ENCODE measurements around the gene GAREM1. TPM values are rescaled to one million over a fixed set of nuclear protein-coding genes. Genes with fewer than 3 reads are reported as not detected.
A peak's percentile ranks its signal among the peaks of the same experiment; 100 is the strongest.
"Not testable (repeated sequence)": the region's sequence is repeated elsewhere in the genome, so short reads cannot be mapped to it uniquely, and the experiment has no call there.

The GAREM1 gene
- total RNA-seq, 1 donor from 2014 or later: 9.5 TPM

DNA sequence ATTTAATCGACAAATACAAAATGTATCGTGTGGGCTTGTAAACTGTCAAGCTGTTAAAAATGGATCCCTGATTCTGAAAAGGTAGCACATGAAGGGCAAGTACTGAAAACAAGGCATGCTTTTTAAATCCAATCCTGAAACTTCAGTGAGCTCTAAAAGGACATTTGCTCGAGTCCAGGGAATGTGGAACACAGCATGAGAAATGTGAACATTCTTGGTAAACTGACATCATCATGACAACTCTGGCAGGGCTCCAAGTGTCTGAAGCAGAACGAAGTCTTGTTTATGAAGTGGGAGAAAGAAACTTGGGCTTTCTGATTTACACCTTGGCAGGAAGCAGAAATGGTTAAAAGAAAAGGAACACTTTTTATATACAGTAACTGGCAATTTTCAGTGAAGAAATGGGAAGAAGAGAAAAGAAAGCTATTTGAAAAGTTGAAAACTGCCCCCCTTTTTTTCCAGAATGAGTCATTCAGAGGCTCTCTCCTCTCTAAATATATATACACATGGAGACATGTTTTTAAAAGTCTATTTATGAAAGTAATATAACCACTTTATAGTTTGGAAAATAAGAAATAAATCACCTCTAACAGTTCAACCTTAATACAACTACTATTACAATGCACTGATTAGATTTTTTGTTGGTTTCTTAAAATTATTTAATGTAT is 120.8 kb downstream of the GAREM1 start:
- peak overlapping the region; percentile 94 for H3K27ac Mint-ChIP-seq
- peak; percentile 57 to 81 for DNase-seq (ENCODE audit: low spot score in 2 of 2, unreplicated experiment in 2 of 2)
- H3K36me3 Mint-ChIP-seq: no peaks in the 10 kb centered on the region
- no peaks in the 10 kb centered on the region for H3K9me3 Mint-ChIP-seq
- TF ChIP-seq, protein P1, sequence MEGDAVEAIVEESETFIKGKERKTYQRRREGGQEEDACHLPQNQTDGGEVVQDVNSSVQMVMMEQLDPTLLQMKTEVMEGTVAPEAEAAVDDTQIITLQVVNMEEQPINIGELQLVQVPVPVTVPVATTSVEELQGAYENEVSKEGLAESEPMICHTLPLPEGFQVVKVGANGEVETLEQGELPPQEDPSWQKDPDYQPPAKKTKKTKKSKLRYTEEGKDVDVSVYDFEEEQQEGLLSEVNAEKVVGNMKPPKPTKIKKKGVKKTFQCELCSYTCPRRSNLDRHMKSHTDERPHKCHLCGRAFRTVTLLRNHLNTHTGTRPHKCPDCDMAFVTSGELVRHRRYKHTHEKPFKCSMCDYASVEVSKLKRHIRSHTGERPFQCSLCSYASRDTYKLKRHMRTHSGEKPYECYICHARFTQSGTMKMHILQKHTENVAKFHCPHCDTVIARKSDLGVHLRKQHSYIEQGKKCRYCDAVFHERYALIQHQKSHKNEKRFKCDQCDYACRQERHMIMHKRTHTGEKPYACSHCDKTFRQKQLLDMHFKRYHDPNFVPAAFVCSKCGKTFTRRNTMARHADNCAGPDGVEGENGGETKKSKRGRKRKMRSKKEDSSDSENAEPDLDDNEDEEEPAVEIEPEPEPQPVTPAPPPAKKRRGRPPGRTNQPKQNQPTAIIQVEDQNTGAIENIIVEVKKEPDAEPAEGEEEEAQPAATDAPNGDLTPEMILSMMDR (IDR thresholded peaks at IDR 0.05; ENCODE audit: unreplicated experiment): no peak
- H3K4me1 Mint-ChIP-seq: peaks cover 58% of the 10 kb centered on the region
- peak overlapping the region; percentile 2 for H3K4me3 Mint-ChIP-seq
- no peaks in the 10 kb centered on the region for H3K27me3 Mint-ChIP-seq (ENCODE audit: low read depth)

DNA sequence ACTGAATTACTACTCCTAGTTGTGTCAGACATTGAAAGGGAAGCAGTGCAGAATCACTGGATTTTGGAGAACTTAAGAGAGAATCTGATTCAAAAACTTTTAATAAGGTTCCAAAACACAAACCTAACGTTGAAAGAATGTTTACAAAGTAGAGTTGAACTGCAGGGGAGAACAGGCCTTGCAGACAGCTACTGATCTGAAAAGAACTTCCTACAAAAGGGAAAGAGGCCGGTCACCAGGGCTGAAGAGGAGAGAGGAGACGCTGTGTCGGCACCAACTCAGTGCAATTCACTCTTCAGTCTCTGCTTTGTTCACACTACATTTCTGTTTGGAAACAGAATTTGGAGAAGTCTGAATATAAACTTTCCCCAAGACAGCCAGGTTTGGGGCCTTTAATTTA is 124.0 kb downstream of the GAREM1 start:
- DNase-seq (ENCODE audit: low spot score in 2 of 2, unreplicated experiment in 2 of 2): no peak

DNA sequence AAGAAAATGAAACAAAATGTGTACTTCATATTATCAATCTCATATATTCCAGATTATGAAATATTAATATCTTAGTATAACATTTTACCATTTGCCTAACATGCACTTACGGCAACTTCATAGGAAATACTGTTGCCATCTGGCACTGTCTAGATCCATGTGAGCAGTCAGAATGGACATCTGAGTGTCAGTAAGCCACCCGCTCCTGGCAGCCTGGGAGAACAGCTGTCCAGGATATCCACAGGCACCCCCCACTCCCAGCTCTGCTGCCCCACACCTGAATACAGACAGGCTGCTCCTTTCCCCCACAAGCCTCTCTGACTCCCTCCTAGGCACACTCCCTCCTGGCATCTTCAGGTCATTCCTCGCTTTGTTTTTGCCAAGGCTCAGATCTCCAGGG is 127.0 kb downstream of the GAREM1 start:
- H3K4me3 Mint-ChIP-seq: no peak overlapping the region
- TF ChIP-seq, protein P1 (IDR thresholded peaks at IDR 0.05; ENCODE audit: unreplicated experiment): no peak
- H3K4me1 Mint-ChIP-seq: peaks cover 9% of the 10 kb centered on the region
- H3K36me3 Mint-ChIP-seq: no peaks in the 10 kb centered on the region
- no peak for DNase-seq (ENCODE audit: low spot score in 2 of 2, unreplicated experiment in 2 of 2)
- no peak overlapping the region for H3K27ac Mint-ChIP-seq
- no peaks in the 10 kb centered on the region for H3K9me3 Mint-ChIP-seq
- H3K27me3 Mint-ChIP-seq (ENCODE audit: low read depth): no peaks in the 10 kb centered on the region

More for the DNA sequence above, 124.0 kb downstream of the GAREM1 start:
- Mint-ChIP-seq H3K36me3 (no peaks in the 10 kb centered on the region), H3K27ac (peak overlapping the region; percentile 89), H3K27me3 (ENCODE audit: low read depth) (no peaks in the 10 kb centered on the region), H3K4me1 (peaks cover 33% of the 10 kb centered on the region), H3K4me3 (no peak overlapping the region), H3K9me3 (no peaks in the 10 kb centered on the region)
- TF ChIP-seq, protein P1 (IDR thresholded peaks at IDR 0.05; ENCODE audit: unreplicated experiment): no peak

DNA sequence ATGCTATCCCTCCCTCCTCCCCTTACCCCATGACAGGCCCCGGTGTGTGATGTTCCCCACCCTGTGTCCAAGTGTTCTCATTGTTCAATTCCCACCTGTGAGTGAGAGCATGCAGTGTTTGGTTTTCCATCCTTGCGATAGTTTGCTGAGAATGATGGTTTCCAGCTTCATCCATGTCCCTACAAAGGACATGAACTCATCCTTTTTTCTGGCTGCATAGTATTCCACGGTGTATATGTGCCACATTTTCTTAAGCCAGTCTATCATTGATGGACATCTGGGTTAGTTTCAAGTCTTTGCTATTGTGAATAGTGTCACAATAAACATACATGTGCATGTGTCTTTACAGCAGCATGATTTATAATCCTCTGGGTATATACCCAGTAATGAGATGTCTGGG is 129.6 kb downstream of the GAREM1 start:
- not testable (repeated sequence) for H3K36me3 Mint-ChIP-seq; H3K27me3 Mint-ChIP-seq (ENCODE audit: low read depth); H3K4me3 Mint-ChIP-seq

DNA sequence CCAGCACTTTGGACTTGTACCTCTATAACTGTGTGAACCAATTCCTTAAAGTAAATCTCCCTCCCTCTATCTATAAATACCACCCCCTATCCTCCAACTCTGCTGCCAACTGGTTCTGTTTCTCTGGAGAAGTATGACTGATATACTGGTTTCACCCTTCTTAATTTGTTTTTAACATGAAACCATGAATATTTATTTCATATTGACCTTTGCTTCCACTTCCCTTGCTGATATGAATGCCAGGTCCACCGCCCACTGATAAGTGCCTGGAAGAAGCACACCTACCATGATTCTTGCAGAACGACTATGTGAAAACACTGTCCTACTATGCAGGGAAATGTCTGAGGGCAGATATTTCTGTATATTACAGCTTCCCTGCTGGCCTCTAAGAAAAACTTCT is 131.6 kb downstream of the GAREM1 start:
- no peaks in the 10 kb centered on the region for H3K9me3 Mint-ChIP-seq
- no peak overlapping the region for H3K4me3 Mint-ChIP-seq
- TF ChIP-seq, protein P1 (IDR thresholded peaks at IDR 0.05; ENCODE audit: unreplicated experiment): no peak
- H3K27me3 Mint-ChIP-seq (ENCODE audit: low read depth): no peaks in the 10 kb centered on the region
- no peaks in the 10 kb centered on the region for H3K36me3 Mint-ChIP-seq
- H3K27ac Mint-ChIP-seq: no peak overlapping the region
- DNase-seq (ENCODE audit: low spot score in 2 of 2, unreplicated experiment in 2 of 2): no peak
- no peaks in the 10 kb centered on the region for H3K4me1 Mint-ChIP-seq

More for the DNA sequence above, 129.6 kb downstream of the GAREM1 start:
- DNase-seq (ENCODE audit: low spot score in 2 of 2, unreplicated experiment in 2 of 2); H3K4me1 Mint-ChIP-seq; H3K27ac Mint-ChIP-seq; H3K9me3 Mint-ChIP-seq: not testable (repeated sequence)

DNA sequence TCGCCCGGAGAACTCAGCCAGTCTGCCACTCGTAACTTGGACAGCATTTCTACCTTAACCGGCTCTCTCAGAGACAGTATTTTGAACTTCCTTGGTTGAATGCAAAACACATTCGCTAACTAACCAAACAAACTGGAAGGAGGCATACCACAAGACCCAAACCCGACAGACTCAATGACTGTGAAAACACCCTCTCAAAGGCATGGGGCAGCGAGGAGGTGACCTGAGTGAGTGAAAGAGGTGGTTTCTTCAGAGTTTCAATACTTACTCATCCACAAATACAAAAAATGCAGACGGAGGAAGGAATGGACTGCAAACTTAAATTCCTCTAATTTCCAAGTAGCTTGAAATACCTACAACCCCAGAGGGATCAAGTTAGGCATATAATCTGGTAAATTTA is 132.9 kb downstream of the GAREM1 start:
- TF ChIP-seq, protein P1 (IDR thresholded peaks at IDR 0.05; ENCODE audit: unreplicated experiment): no peak
- Mint-ChIP-seq H3K4me3 (no peak overlapping the region), H3K36me3 (no peaks in the 10 kb centered on the region)

More for the DNA sequence above, 132.9 kb downstream of the GAREM1 start:
- Mint-ChIP-seq H3K4me1 (no peaks in the 10 kb centered on the region), H3K27me3 (ENCODE audit: low read depth) (no peaks in the 10 kb centered on the region), H3K9me3 (no peaks in the 10 kb centered on the region), H3K27ac (no peak overlapping the region)
- no peak for DNase-seq (ENCODE audit: low spot score in 2 of 2, unreplicated experiment in 2 of 2)

Data from mesothelial cell of epicardium (in vitro differentiated cells).